H1 (cell line): ENCODE results near the gene CPEB1. TPM values are rescaled to one million over a fixed set of nuclear protein-coding genes. Genes with fewer than 3 reads are reported as not detected.
"Not testable (repeated sequence)": the region's sequence is repeated elsewhere in the genome, so short reads cannot be mapped to it uniquely, and the experiment has no call there.

Experiments
- CTCF ChIA-PET: fragments of 300-600 bp; sonication (Branson Sonifier 250); formaldehyde crosslinking; loops from one replicate; lab custom pipeline; 2021; ENCODE audit not compliant: partially characterized antibody; lab: Charles Lee
- POLR2A ChIA-PET: fragments of 300-600 bp; sonication (Branson Sonifier 250); formaldehyde crosslinking; loops from one replicate; lab custom pipeline; 2021; ENCODE audit warnings: inconsistent platforms; ENCODE audit not compliant: partially characterized antibody; lab: Charles Lee
- DNase-seq, 2 experiments: peaks; one replicate each; pipeline versions ENCODE4 v3.0.0 to v3.0.0-alpha.2; 2010 to 2022; ENCODE audit warnings: low spot score in 2 of 2, low read depth in 1 of 2, mixed read lengths in 1 of 2
- FAIRE-seq: peaks from 2 replicates; lab custom pipeline; 2011; peaks lifted over from hg19 to GRCh38; lab: Jason Lieb, UNC
- H2AFZ ChIP-seq: 2 replicates; pipeline ENCODE4 v1.8.1; 2012; ENCODE audit warnings: low read length, inconsistent platforms
- H2AK5ac ChIP-seq: 2 replicates; pipeline ENCODE4 v1.6.1; 2013; ENCODE audit warnings: low read depth, low read length
- H2BK120ac ChIP-seq: replicated peaks from 2 replicates; pipeline ENCODE3; 2013; ENCODE audit warnings: low read depth, low read length, inconsistent platforms
- H2BK12ac ChIP-seq: 2 replicates; pipeline ENCODE4 v1.6.1; 2013; ENCODE audit warnings: low read depth, low read length
- H2BK15ac ChIP-seq: 2 replicates; pipeline ENCODE4 v1.6.1; 2013; ENCODE audit warnings: low read length
- H2BK20ac ChIP-seq: 2 replicates; pipeline ENCODE4 v1.6.1; 2013; ENCODE audit warnings: low read length
- H2BK5ac ChIP-seq: 2 replicates; pipeline ENCODE4 v1.6.1; 2013; ENCODE audit warnings: low read depth, low read length
- H3K14ac ChIP-seq: 2 replicates; pipeline ENCODE4 v1.6.1; 2013; ENCODE audit warnings: inconsistent platforms; ENCODE audit not compliant: insufficient read length
- H3K18ac ChIP-seq: 2 replicates; pipeline ENCODE4 v1.6.1; 2013; ENCODE audit warnings: low read length; ENCODE audit errors: extremely low read depth
- H3K23ac ChIP-seq: 2 replicates; pipeline ENCODE4 v1.6.1; 2013; ENCODE audit warnings: inconsistent platforms; ENCODE audit not compliant: insufficient read length
- H3K23me2 ChIP-seq: 2 replicates; pipeline ENCODE4 v1.6.1; 2013; ENCODE audit warnings: low read depth, low read length
- H3K27ac ChIP-seq: 2 replicates; pipeline ENCODE4 v1.6.1; 2011; ENCODE audit warnings: low read depth, low read length, inconsistent platforms
- H3K27me3 ChIP-seq, 4 experiments: replicated peaks in 1 of 4; 1 replicate in 1 of 4; 2 replicates in 3 of 4; pipeline versions ENCODE4 v1.6.1 to v1.8.1; 2011 to 2013; ENCODE audit warnings: low read length in 3 of 4, mild to moderate bottlenecking in 3 of 4, inconsistent platforms in 2 of 4, mixed read lengths in 2 of 4, moderate library complexity in 1 of 4; ENCODE audit not compliant: control insufficient read depth in 3 of 4, insufficient read depth in 3 of 4; ENCODE audit errors: extremely low read depth in 1 of 4
- H3K36me3 ChIP-seq, 4 experiments: 2 replicates each; pipeline versions ENCODE4 v1.6.1 to v1.8.1; 2011 to 2013; ENCODE audit warnings: mild to moderate bottlenecking in 4 of 4, low read length in 3 of 4, moderate library complexity in 2 of 4, control low read depth in 1 of 4, inconsistent platforms in 1 of 4; ENCODE audit not compliant: insufficient read depth in 4 of 4, control insufficient read depth in 2 of 4
- H3K4ac ChIP-seq: replicated peaks from 2 replicates; pipeline ENCODE3; 2013; ENCODE audit warnings: low read length, low read depth, mixed read lengths, inconsistent platforms; ENCODE audit not compliant: insufficient read length
- H3K4me1 ChIP-seq, 4 experiments: replicated peaks in 1 of 4; 1 replicate in 1 of 4; 2 replicates in 3 of 4; pipeline versions ENCODE4 v1.6.1 to v1.8.1; 2011 to 2013; ENCODE audit warnings: low read length in 3 of 4, inconsistent platforms in 2 of 4, mixed read lengths in 1 of 4; ENCODE audit not compliant: insufficient read depth in 4 of 4, control insufficient read depth in 3 of 4
- H3K4me2 ChIP-seq, 2 experiments: 2 replicates each; pipeline versions ENCODE4 v1.6.1 to v1.8.1; 2011 to 2013; ENCODE audit warnings: low read depth in 2 of 2, low read length in 2 of 2, control low read depth in 1 of 2, inconsistent platforms in 1 of 2, mild to moderate bottlenecking in 1 of 2; ENCODE audit not compliant: insufficient read depth in 1 of 2
- H3K4me3 ChIP-seq, 4 experiments: fragments of 200-600, 300-600 bp in 1 of 4; sonication (generic), shearing (Covaris generic), sonication (Bioruptor Twin) in 1 of 4; 2 replicates each; pipeline versions ENCODE4 v1.5.1 to v1.8.1; 2011 to 2016; ENCODE audit warnings: low read length in 4 of 4, low read depth in 3 of 4, control low read depth in 2 of 4, inconsistent platforms in 2 of 4, mild to moderate bottlenecking in 2 of 4, mixed read lengths in 1 of 4, moderate library complexity in 1 of 4; ENCODE audit not compliant: insufficient read depth in 2 of 4; ENCODE audit errors: extremely low read depth in 1 of 4
- H3K56ac ChIP-seq: replicated peaks from 2 replicates; pipeline ENCODE3; 2013; ENCODE audit warnings: low read depth, mild to moderate bottlenecking, mixed read lengths, low read length, inconsistent platforms; ENCODE audit not compliant: insufficient read length
- H3K79me1 ChIP-seq: 2 replicates; pipeline ENCODE4 v1.6.1; 2013; ENCODE audit warnings: low read depth, low read length, control low read depth
- H3K79me2 ChIP-seq, 2 experiments: 2 replicates each; pipeline versions ENCODE4 v1.6.1 to v1.8.1; 2012 to 2013; ENCODE audit warnings: low read length in 2 of 2, mild to moderate bottlenecking in 2 of 2, inconsistent platforms in 1 of 2; ENCODE audit not compliant: insufficient read depth in 2 of 2, control insufficient read depth in 1 of 2
- H3K9ac ChIP-seq, 4 experiments: replicated peaks in 1 of 4; 1 replicate in 1 of 4; 2 replicates in 3 of 4; pipeline versions ENCODE4 v1.6.1 to v1.8.1; 2011 to 2013; ENCODE audit warnings: low read depth in 3 of 4, low read length in 3 of 4, control low read depth in 2 of 4, mild to moderate bottlenecking in 2 of 4, moderate library complexity in 2 of 4, inconsistent platforms in 1 of 4; ENCODE audit errors: extremely low read depth in 1 of 4
- H3K9me3 ChIP-seq, 2 experiments: 2 replicates each; pipeline versions ENCODE4 v1.6.1 to v1.8.1; 2012 to 2013; ENCODE audit warnings: mild to moderate bottlenecking in 2 of 2, moderate library complexity in 2 of 2, control low read depth in 1 of 2, inconsistent platforms in 1 of 2, low read depth in 1 of 2, low read length in 1 of 2, mixed read lengths in 1 of 2; ENCODE audit not compliant: insufficient read depth in 2 of 2
- H4K20me1 ChIP-seq, 2 experiments: replicated peaks in 1 of 2; 2 replicates each; pipeline versions ENCODE3 to v1.8.1; 2011 to 2013; ENCODE audit warnings: inconsistent platforms in 2 of 2, low read length in 2 of 2, mild to moderate bottlenecking in 1 of 2; ENCODE audit not compliant: insufficient read depth in 2 of 2, control insufficient read depth in 1 of 2
- H4K5ac ChIP-seq: 2 replicates; pipeline ENCODE4 v1.6.1; 2013; ENCODE audit warnings: low read length, low read depth, mixed read lengths, inconsistent platforms; ENCODE audit not compliant: insufficient read length
- H4K8ac ChIP-seq: 2 replicates; pipeline ENCODE4 v1.8.0; 2013; ENCODE audit warnings: mild to moderate bottlenecking, moderate library complexity, low read length, inconsistent platforms; ENCODE audit not compliant: insufficient read depth; ENCODE audit errors: extremely low read depth
- H4K91ac ChIP-seq: replicated peaks from 2 replicates; pipeline ENCODE3; 2013; ENCODE audit warnings: low read length, mixed read lengths, inconsistent platforms; ENCODE audit not compliant: insufficient read length
- WGBS, 2 experiments: shearing (Covaris generic) in 1 of 2; methylation state at CpG; one replicate each; pipeline versions ENCODE4 v1.1.6 to v1.1.7; 2013 to 2015; ENCODE audit warnings: low lambda C conversion rate in 2 of 2, mixed read lengths in 2 of 2, inconsistent platforms in 1 of 2, low coverage in 1 of 2, missing lambda C conversion rate in 1 of 2; ENCODE audit not compliant: insufficient replicate concordance in 2 of 2, insufficient coverage in 1 of 2, insufficient read length in 1 of 2; ENCODE audit errors: extremely low coverage in 1 of 2, missing lambda C conversion rate in 1 of 2; 5-methylcytosine and 5-hydroxymethylcytosine counted together
- polyA plus RNA-seq, 7 experiments: library from polyadenylated mRNA; depleted of rRNA in 3 of 7; stranded (reverse) in 5 of 7; unstranded in 2 of 7; fragments of >200 nt in 5 of 7; fragments of 200-250 nt in 2 of 7; gene quantifications; 1 replicate in 5 of 7; 2 replicates in 1 of 7; 4 replicates in 1 of 7; pipeline versions ENCODE4 v1.2.1 to v1.2.3, GENCODE V29; 2011 to 2013; ENCODE audit warnings: missing spikeins in 2 of 7, mixed read lengths in 2 of 7
- total RNA-seq: library from RNA; stranded (reverse); fragmentation: NEBNext Ultra II Directional; extraction: Animal tissue kit (Norgen Biotek cat#: 25700); gene quantifications from 2 replicates; pipeline ENCODE4 v1.2.1, GENCODE V29; 2021

CPEB1 gene
- total and polyA plus RNA-seq, 2 of the 8 experiments (the other 6 are each of a cell fraction or from before 2014, with no cell fraction given): 4.4 to 4.5 TPM

- not testable (repeated sequence) for H2BK15ac ChIP-seq, H3K23ac ChIP-seq, H2BK20ac ChIP-seq, H3K27me3 ChIP-seq, H3K79me1 ChIP-seq, FAIRE-seq, H4K5ac ChIP-seq, H3K14ac ChIP-seq, H3K4me2 ChIP-seq, H2BK5ac ChIP-seq, H3K4ac ChIP-seq, H2BK12ac ChIP-seq, H4K8ac ChIP-seq, H3K18ac ChIP-seq, H3K23me2 ChIP-seq, H3K27ac ChIP-seq, H2AFZ ChIP-seq, H3K9ac ChIP-seq, DNase-seq, H3K4me3 ChIP-seq, H4K91ac ChIP-seq, H2AK5ac ChIP-seq, H3K56ac ChIP-seq, H2BK120ac ChIP-seq, H3K9me3 ChIP-seq
- WGBS, 2 experiments: 90% methylated on average over 3 of the region's 5 CpGs; no CpG with 5 or more reads in 1 of the 2 experiments
- peaks cover 3 to 12% (median 6%) of the 10 kb centered on the region in 4 experiments; a peak in 5 of 7 replicates for H3K4me1 ChIP-seq
- peaks cover 27 to 59% (median 43%) of the 10 kb centered on the region in 4 experiments for H3K36me3 ChIP-seq
- H3K79me2 ChIP-seq: peaks cover 10 to 34% of the 10 kb centered on the region in 2 experiments
- CTCF ChIA-PET: interaction anchor here (1.0 kb wide), 1 partner anchor 7 kb away, joined by 3 read pairs; no protein-coding TSS in a partner anchor
- POLR2A ChIA-PET: interaction anchor here (0.7 to 8.3 kb wide), 8 partner anchors 9 to 206 kb away, joined by 3 to 95 read pairs (median 9); no protein-coding TSS in a partner anchor
- peaks cover 19 to 29% of the 10 kb centered on the region in 2 experiments for H4K20me1 ChIP-seq
These were observed 112.0 kb downstream of the CPEB1 start for GRCh38 chr15:82535151-82535550.
